ENCODE data around the gene ARL15. TPM values are rescaled to one million over a fixed set of nuclear protein-coding genes. Genes with fewer than 3 reads are reported as not detected.
A peak's percentile ranks its signal among the peaks of the same experiment; 100 is the strongest.

The ARL15 gene
- total and polyA plus RNA-seq, 9 of the 15 experiments (the other 6 are each of a cell fraction or from before 2014, with no cell fraction given): 18.5 to 80.4 (median 57.0) TPM

DNA sequence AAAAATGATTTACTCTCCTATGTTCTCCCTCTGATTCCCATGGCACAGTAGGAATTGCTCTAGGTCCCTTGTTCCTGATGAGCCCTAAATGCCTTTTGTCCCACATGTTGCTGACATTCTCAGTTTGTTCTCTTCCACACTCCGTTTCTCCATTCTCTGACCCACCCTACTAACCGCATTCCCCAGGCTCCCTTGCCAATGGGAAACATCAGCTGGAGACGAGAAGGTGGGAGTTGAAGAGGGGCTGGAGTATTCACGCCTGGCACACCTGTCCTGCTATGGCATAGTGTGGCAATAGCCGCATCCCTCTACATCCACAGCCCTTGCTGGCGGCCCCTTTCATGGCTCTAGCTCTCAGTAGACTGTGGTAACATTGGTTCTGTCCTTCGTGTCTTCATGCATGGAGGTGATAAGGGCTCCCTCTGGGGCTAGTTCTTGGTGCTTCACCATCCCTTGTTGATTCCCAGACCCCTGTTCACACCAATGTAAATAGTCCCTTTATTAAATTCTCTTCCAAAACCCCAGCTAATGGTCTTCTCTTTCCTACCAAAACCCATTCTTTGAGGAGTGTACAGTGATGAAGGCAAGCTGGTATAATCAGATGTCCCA is 16.4 kb upstream of the ARL15 start:
- Histone ChIP-seq H3K27me3 (ENCODE audit: control insufficient read depth in 2 of 2, insufficient read depth in 2 of 2, low read length in 2 of 2) (no peaks in the 10 kb centered on the region), H2AFZ (ENCODE audit: low read depth, low read length) (no peak overlapping the region), H3K4me2 (ENCODE audit: insufficient read depth, low read length) (peak overlapping the region; percentile 62), H3K36me3 (ENCODE audit: control insufficient read depth, insufficient read depth, low read length) (peaks cover 88% of the 10 kb centered on the region), H3K9me1 (ENCODE audit: control insufficient read depth, insufficient read depth, low read length) (no peaks in the 10 kb centered on the region), H3K9me3 (replicated peaks; ENCODE audit: control insufficient read depth, insufficient read depth, low read depth, low read length) (peaks cover 7% of the 10 kb centered on the region), H3K4me3 (no peak overlapping the region), H3K79me2 (ENCODE audit: control insufficient read depth, insufficient read depth, low read length) (peaks cover 76% of the 10 kb centered on the region), H4K20me1 (replicated peaks; ENCODE audit: control insufficient read depth, insufficient read depth, low read length) (no peaks in the 10 kb centered on the region), H3K27ac (ENCODE audit: extremely low read depth, low read depth, low read length) (peak overlapping the region; percentile 95), H3K4me1 (replicated peaks in 1 of 2; ENCODE audit: control insufficient read depth in 2 of 2, insufficient read depth in 2 of 2, low read length in 2 of 2) (peaks cover 12 to 62% of the 10 kb centered on the region in 2 experiments), H3K9ac (ENCODE audit: insufficient read depth in 1 of 2, low read depth in 2 of 2, low read length in 2 of 2) (peak overlapping the region; percentile 39 to 76; a peak in 3 of 4 replicates)
- in situ Hi-C loops (cut with MboI) (no loop called here), intact Hi-C loops (cut with micrococcal nuclease) (loop anchor here (5.0 kb wide), 1 partner anchor 66 kb away; no protein-coding TSS in a partner anchor)
- CTCF ChIA-PET (ENCODE audit: low intra/inter-chr PET ratio): no interaction called here
- POLR2A ChIA-PET: interaction anchor here (1.4 to 5.8 kb wide), 4 partner anchors 10 to 16 kb away, joined by 3 to 78 read pairs (median 13); partner anchors contain the start of gene ARL15
- FAIRE-seq: no peak
- WGBS (ENCODE audit: insufficient coverage, low coverage, missing lambda C conversion rate): 74% methylated on average over 7 of the region's 7 CpGs
- BruUV-seq (replicated peaks): no TSS peak
- ATAC-seq: no peak
- no peak for DNase-seq (ENCODE audit: extremely low read depth in 1 of 4, low spot score in 3 of 4)
- TF ChIP-seq SRSF1 (IDR thresholded peaks at IDR 0.05; ENCODE audit: low read depth, low read length) (no peak), MECOM (CRISPR knock-in tag; IDR thresholded peaks at IDR 0.05) (peak; percentile 48; the same call in 1 of the 2 replicates), GATA2 (CRISPR knock-in tag; IDR thresholded peaks at IDR 0.05) (no peak), MEF2D (tag; conservative IDR thresholded peaks at IDR 0.05; ENCODE audit: low read depth) (0 out of 2 replicates have a peak, but pooled peaks have one; percentile 24), ZKSCAN1 (IDR thresholded peaks at IDR 0.05; ENCODE audit: low read depth, low read length) (peak; percentile 50; the same call in 1 of the 2 replicates), JUND (IDR thresholded peaks at IDR 0.05; ENCODE audit: borderline replicate concordance, low read depth, low read length) (no peak), JUND (tag; IDR thresholded peaks at IDR 0.05; ENCODE audit: borderline replicate concordance, low read depth, low read length) (peak; percentile 49; the same call in 1 of the 3 replicates), DMBX1 (CRISPR knock-in tag; IDR thresholded peaks at IDR 0.05; ENCODE audit: borderline replicate concordance) (peak; percentile 79; the same call in 1 of the 2 replicates), CTCF (IDR thresholded peaks at IDR 0.05 in 2 of 3, conservative IDR thresholded peaks at IDR 0.05 in 1 of 3; ENCODE audit: insufficient read depth in 2 of 3, low read depth in 1 of 3, low read length in 3 of 3) (peak in 1 of 3 experiments; percentile 26; a peak in 1 of 6 replicates), CREB3 (tag; conservative IDR thresholded peaks at IDR 0.05; ENCODE audit: low read depth) (0 out of 2 replicates have a peak, but pooled peaks have one; percentile 38), POLR2A (conservative IDR thresholded peaks at IDR 0.05) (0 out of 2 replicates have a peak, but pooled peaks have one; percentile 22), WHSC1 (IDR thresholded peaks at IDR 0.05; ENCODE audit: low read length) (peak; percentile 92), CXXC5 (CRISPR knock-in tag; IDR thresholded peaks at IDR 0.05) (peak; percentile 27; the same call in 1 of the 2 replicates)
- TF ChIP-seq, protein P1, sequence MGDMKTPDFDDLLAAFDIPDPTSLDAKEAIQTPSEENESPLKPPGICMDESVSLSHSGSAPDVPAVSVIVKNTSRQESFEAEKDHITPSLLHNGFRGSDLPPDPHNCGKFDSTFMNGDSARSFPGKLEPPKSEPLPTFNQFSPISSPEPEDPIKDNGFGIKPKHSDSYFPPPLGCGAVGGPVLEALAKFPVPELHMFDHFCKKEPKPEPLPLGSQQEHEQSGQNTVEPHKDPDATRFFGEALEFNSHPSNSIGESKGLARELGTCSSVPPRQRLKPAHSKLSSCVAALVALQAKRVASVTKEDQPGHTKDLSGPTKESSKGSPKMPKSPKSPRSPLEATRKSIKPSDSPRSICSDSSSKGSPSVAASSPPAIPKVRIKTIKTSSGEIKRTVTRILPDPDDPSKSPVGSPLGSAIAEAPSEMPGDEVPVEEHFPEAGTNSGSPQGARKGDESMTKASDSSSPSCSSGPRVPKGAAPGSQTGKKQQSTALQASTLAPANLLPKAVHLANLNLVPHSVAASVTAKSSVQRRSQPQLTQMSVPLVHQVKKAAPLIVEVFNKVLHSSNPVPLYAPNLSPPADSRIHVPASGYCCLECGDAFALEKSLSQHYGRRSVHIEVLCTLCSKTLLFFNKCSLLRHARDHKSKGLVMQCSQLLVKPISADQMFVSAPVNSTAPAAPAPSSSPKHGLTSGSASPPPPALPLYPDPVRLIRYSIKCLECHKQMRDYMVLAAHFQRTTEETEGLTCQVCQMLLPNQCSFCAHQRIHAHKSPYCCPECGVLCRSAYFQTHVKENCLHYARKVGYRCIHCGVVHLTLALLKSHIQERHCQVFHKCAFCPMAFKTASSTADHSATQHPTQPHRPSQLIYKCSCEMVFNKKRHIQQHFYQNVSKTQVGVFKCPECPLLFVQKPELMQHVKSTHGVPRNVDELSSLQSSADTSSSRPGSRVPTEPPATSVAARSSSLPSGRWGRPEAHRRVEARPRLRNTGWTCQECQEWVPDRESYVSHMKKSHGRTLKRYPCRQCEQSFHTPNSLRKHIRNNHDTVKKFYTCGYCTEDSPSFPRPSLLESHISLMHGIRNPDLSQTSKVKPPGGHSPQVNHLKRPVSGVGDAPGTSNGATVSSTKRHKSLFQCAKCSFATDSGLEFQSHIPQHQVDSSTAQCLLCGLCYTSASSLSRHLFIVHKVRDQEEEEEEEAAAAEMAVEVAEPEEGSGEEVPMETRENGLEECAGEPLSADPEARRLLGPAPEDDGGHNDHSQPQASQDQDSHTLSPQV (IDR thresholded peaks at IDR 0.05): peak; percentile 85

Measured in K562 (cell line).